Loucy (cell line): ENCODE measurements around the gene CD9.

Source experiments
- H2AFZ ChIP-seq: fragments of 200-600 bp; sonication (generic); 2 replicates; pipeline ENCODE4 v1.6.0; 2016; ENCODE audit warnings: antibody characterized with exemption, mild to moderate bottlenecking, low read length, moderate library complexity
- H3F3A ChIP-seq: fragments of 200-600 bp; 2 replicates; pipeline ENCODE4 v1.6.0; 2016; ENCODE audit warnings: antibody characterized with exemption, low read depth, mild to moderate bottlenecking
- H3K27me3 ChIP-seq: fragments of 200-600 bp; sonication (generic); 2 replicates; pipeline ENCODE4 v1.6.1; 2014; ENCODE audit warnings: low read length, mild to moderate bottlenecking; ENCODE audit not compliant: insufficient read depth, poor library complexity, severe bottlenecking
- H3K36me3 ChIP-seq: fragments of 200-600 bp; sonication (generic); 2 replicates; pipeline ENCODE4 v1.6.1; 2016; ENCODE audit warnings: low read length; ENCODE audit not compliant: insufficient read depth
- H3K4me1 ChIP-seq: fragments of 200-600 bp; sonication (generic); 2 replicates; pipeline ENCODE4 v1.5.1; 2014; ENCODE audit warnings: low read length, mild to moderate bottlenecking; ENCODE audit not compliant: insufficient read depth, poor library complexity, severe bottlenecking
- H3K4me2 ChIP-seq: fragments of 200-600 bp; sonication (generic); 2 replicates; pipeline ENCODE4 v1.6.0; 2014; ENCODE audit warnings: antibody characterized with exemption, low read length, low read depth, mild to moderate bottlenecking; ENCODE audit not compliant: poor library complexity, severe bottlenecking
- H3K4me3 ChIP-seq: fragments of 200-600 bp; sonication (generic); 2 replicates; pipeline ENCODE4 v1.5.1; 2014; ENCODE audit warnings: low read length, mild to moderate bottlenecking, mixed read lengths; ENCODE audit not compliant: poor library complexity, severe bottlenecking
- H3K79me2 ChIP-seq: fragments of 200-600 bp; sonication (generic); 2 replicates; pipeline ENCODE4 v1.6.1; 2014; ENCODE audit warnings: low read length; ENCODE audit not compliant: insufficient read depth
- H3K9ac ChIP-seq: fragments of 200-600 bp; sonication (generic); 2 replicates; pipeline ENCODE4 v1.6.0; 2014; ENCODE audit warnings: mild to moderate bottlenecking, low read depth, low read length, moderate library complexity; ENCODE audit not compliant: poor library complexity, severe bottlenecking
- H3K9me2 ChIP-seq: fragments of 200-600 bp; sonication (generic); replicated peaks from 2 replicates; pipeline ENCODE4 v1.6.1; 2016; ENCODE audit warnings: low read depth, low read length, mixed read lengths
- H3K9me3 ChIP-seq: fragments of 200-600 bp; sonication (generic); 2 replicates; pipeline ENCODE4 v1.6.1; 2014; ENCODE audit warnings: mild to moderate bottlenecking, antibody characterized with exemption, low read length, low read depth; ENCODE audit not compliant: insufficient read depth
- H4K20me1 ChIP-seq: fragments of 200-600 bp; sonication (generic); 2 replicates; pipeline ENCODE4 v1.6.0; 2014; ENCODE audit warnings: antibody characterized with exemption, low read length, mild to moderate bottlenecking; ENCODE audit not compliant: insufficient read depth, poor library complexity, severe bottlenecking
- CTCF ChIP-seq: fragments of 200-600 bp; sonication (generic); conservative IDR thresholded peaks from 2 replicates; pipeline ENCODE4 v1.5.1; 2014; ENCODE audit warnings: mild to moderate bottlenecking, antibody characterized with exemption, low read length
- EZH2phosphoT487 ChIP-seq: fragments of 200-600 bp; IDR thresholded peaks from 2 replicates; pipeline ENCODE4 v1.6.1; 2018; ENCODE audit warnings: antibody characterized with exemption, mild to moderate bottlenecking, moderate library complexity, borderline replicate concordance

The CD9 gene

DNA sequence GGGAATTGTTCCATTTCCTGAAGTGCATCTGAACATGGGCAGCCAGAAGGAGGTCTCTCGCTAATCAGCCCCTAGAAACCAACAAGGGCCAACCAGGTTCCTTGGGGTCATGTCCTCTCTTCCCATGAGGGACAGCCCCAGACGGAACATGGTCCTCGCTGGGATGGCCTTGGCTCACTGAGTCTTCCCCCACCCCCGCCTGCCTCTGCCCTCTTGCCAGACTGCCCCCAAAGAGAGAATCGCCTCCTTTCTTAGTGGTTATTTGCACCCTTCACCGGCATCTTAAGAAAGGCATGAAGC, 36.4 kb downstream of the CD9 start:
- Histone ChIP-seq H2AFZ (no peak overlapping the region), H4K20me1 (no peaks in the 10 kb centered on the region), H3K36me3 (no peaks in the 10 kb centered on the region), H3K4me1 (peaks cover 23% of the 10 kb centered on the region), H3K9me2 (no peaks in the 10 kb centered on the region), H3K4me2 (no peak overlapping the region), H3K9ac (no peak overlapping the region), H3F3A (no peaks in the 10 kb centered on the region), H3K27me3 (no peaks in the 10 kb centered on the region), H3K9me3 (no peaks in the 10 kb centered on the region), H3K79me2 (no peaks in the 10 kb centered on the region), H3K4me3 (no peak overlapping the region)
- TF ChIP-seq CTCF, result no peak
- TF ChIP-seq EZH2phosphoT487, result no peak

GRCh38 chr12:6237830-6238229, 37.6 kb downstream of the CD9 start:
- Histone ChIP-seq H3K9me3 (no peaks in the 10 kb centered on the region), H3K27me3 (no peaks in the 10 kb centered on the region), H3K36me3 (no peaks in the 10 kb centered on the region), H3F3A (no peaks in the 10 kb centered on the region), H3K9ac (no peak overlapping the region), H3K4me2 (no peak overlapping the region), H2AFZ (no peak overlapping the region), H3K79me2 (no peaks in the 10 kb centered on the region), H4K20me1 (no peaks in the 10 kb centered on the region), H3K4me1 (peaks cover 11% of the 10 kb centered on the region), H3K4me3 (no peak overlapping the region), H3K9me2 (no peaks in the 10 kb centered on the region)
- no peak for TF ChIP-seq CTCF
- no peak for TF ChIP-seq EZH2phosphoT487

DNA sequence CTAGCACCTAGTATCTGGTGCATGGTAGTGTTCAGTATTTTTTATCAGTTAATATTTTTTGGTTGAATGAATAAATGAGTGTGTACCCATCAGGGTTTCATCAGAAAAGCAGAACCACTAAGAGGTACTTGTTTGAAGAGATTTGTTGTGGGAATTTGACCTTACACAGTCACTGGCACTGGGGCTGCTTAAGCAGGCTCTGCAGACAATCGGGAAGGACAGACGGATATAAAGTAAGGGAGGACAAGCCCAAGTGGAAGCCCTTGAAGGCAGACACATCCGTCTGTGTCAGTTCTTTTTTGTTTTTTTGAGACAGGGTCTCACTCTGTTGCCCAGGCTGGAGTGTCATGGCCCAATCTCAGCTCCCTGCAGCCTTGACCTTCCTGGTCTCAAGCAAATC, 38.7 kb downstream of the CD9 start:
- TF ChIP-seq CTCF (no peak), EZH2phosphoT487 (no peak)
- H3K9me3 ChIP-seq, result no peaks in the 10 kb centered on the region
- H4K20me1 ChIP-seq, result no peaks in the 10 kb centered on the region
- H3K4me3 ChIP-seq, result no peak overlapping the region
- no peaks in the 10 kb centered on the region for H3K27me3 ChIP-seq
- H3K36me3 ChIP-seq, result no peaks in the 10 kb centered on the region
- H3K9ac ChIP-seq, result no peak overlapping the region
- H3K4me2 ChIP-seq, result no peak overlapping the region
- H3K79me2 ChIP-seq, result no peaks in the 10 kb centered on the region
- H2AFZ ChIP-seq, result no peak overlapping the region
- no peaks in the 10 kb centered on the region for H3F3A ChIP-seq
- H3K4me1 ChIP-seq, result peaks cover 2% of the 10 kb centered on the region
- H3K9me2 ChIP-seq, result no peaks in the 10 kb centered on the region
